HG03108 (cell line): ENCODE results near the gene PCYOX1L.
"Not testable (repeated sequence)": the region's sequence is repeated elsewhere in the genome, so short reads cannot be mapped to it uniquely, and the experiment has no call there.

Experiments
- ATAC-seq: cut with Tn5 transposase; IDR thresholded peaks from one replicate; pipeline ENCODE4 v1.9.1; 2021; ENCODE audit warnings: moderate library complexity; ENCODE audit not compliant: unreplicated experiment

The PCYOX1L gene

GRCh38 chr5:149382517-149383220 lies 24.8 kb downstream of the PCYOX1L start:
- ATAC-seq = no peak

GRCh38 chr5:149383399-149383798 lies 25.6 kb downstream of the PCYOX1L start:
- ATAC-seq = no peak

- ATAC-seq = no peak
Measured at GRCh38 chr5:149386166-149386565, 28.3 kb downstream of the PCYOX1L start.

GRCh38 chr5:149387081-149387631 lies 29.3 kb downstream of the PCYOX1L start:
- no peak for ATAC-seq

GRCh38 chr5:149387982-149388381 lies 30.1 kb downstream of the PCYOX1L start:
- no peak for ATAC-seq

GRCh38 chr5:149388498-149389190 lies 30.8 kb downstream of the PCYOX1L start:
- no peak for ATAC-seq

GRCh38 chr5:149389552-149390495 lies 32.0 kb downstream of the PCYOX1L start:
- no peak for ATAC-seq

- ATAC-seq = not testable (repeated sequence)
Measured at GRCh38 chr5:149391076-149391475, 33.2 kb downstream of the PCYOX1L start.

- ATAC-seq = no peak
Measured at GRCh38 chr5:149391524-149391923, 33.7 kb downstream of the PCYOX1L start.

GRCh38 chr5:149392718-149393117 lies 34.9 kb downstream of the PCYOX1L start:
- no peak for ATAC-seq

- not testable (repeated sequence) for ATAC-seq
Measured at GRCh38 chr5:149394996-149395395, 37.1 kb downstream of the PCYOX1L start.

- no peak for ATAC-seq
Measured at GRCh38 chr5:149397530-149397929, 39.7 kb downstream of the PCYOX1L start.

- ATAC-seq = not testable (repeated sequence)
Measured at GRCh38 chr5:149398747-149399266, 41.0 kb downstream of the PCYOX1L start.

GRCh38 chr5:149399775-149400174 lies 41.9 kb downstream of the PCYOX1L start:
- ATAC-seq = no peak

GRCh38 chr5:149400304-149400703 lies 42.5 kb downstream of the PCYOX1L start:
- ATAC-seq = no peak

GRCh38 chr5:149401051-149401450 lies 43.2 kb downstream of the PCYOX1L start:
- ATAC-seq = no peak

GRCh38 chr5:149402291-149402690 lies 44.4 kb downstream of the PCYOX1L start:
- no peak for ATAC-seq

- no peak for ATAC-seq
Measured at GRCh38 chr5:149403923-149404745, 46.3 kb downstream of the PCYOX1L start.

GRCh38 chr5:149404746-149405549 lies 47.1 kb downstream of the PCYOX1L start:
- ATAC-seq = no peak
